Hepatocyte (in vitro differentiated cells): Measurements from ENCODE around the gene CAPN15. TPM values are rescaled to one million over a fixed set of nuclear protein-coding genes. Genes with fewer than 3 reads are reported as not detected.
A peak's percentile ranks its signal among the peaks of the same experiment; 100 is the strongest.

Source experiments
- DNase-seq: peaks from one replicate; pipeline ENCODE4 v3.0.0-alpha.2; 2016; ENCODE audit warnings: low spot score
- H2AFZ ChIP-seq: fragments of 200-600 bp; sonication (generic); 2 replicates; pipeline ENCODE4 v1.6.0; 2016; ENCODE audit warnings: antibody characterized with exemption, mild to moderate bottlenecking
- H3K27ac ChIP-seq: fragments of 200-600 bp; sonication (generic); 2 replicates; pipeline ENCODE4 v1.5.1; 2016; ENCODE audit warnings: mild to moderate bottlenecking
- H3K27me3 ChIP-seq: fragments of 200-600 bp; sonication (generic); 2 replicates; pipeline ENCODE4 v1.6.1; 2016
- H3K36me3 ChIP-seq: fragments of 200-600 bp; sonication (generic); replicated peaks from 2 replicates; pipeline ENCODE4 v1.5.1; 2016; ENCODE audit warnings: low read depth; ENCODE audit not compliant: insufficient read depth
- H3K4me1 ChIP-seq: fragments of 200-600 bp; sonication (generic); 2 replicates; pipeline ENCODE4 v1.5.1; 2016; ENCODE audit warnings: mild to moderate bottlenecking, moderate library complexity; ENCODE audit not compliant: insufficient read depth
- H3K4me2 ChIP-seq: fragments of 200-600 bp; sonication (generic); 2 replicates; pipeline ENCODE4 v1.6.0; 2016
- H3K4me3 ChIP-seq: fragments of 200-600 bp; sonication (generic); 2 replicates; pipeline ENCODE4 v1.5.1; 2016; ENCODE audit warnings: mild to moderate bottlenecking
- H3K79me2 ChIP-seq: fragments of 200-600 bp; sonication (generic); 2 replicates; pipeline ENCODE4 v1.6.0; 2017; ENCODE audit warnings: mild to moderate bottlenecking
- H3K9me2 ChIP-seq: fragments of 200-600 bp; sonication (generic); replicated peaks from 2 replicates; pipeline ENCODE4 v1.6.0; 2017; ENCODE audit warnings: mild to moderate bottlenecking; ENCODE audit not compliant: insufficient read depth
- H3K9me3 ChIP-seq: fragments of 200-600 bp; sonication (generic); 2 replicates; pipeline ENCODE4 v1.5.1; 2016; ENCODE audit warnings: low read depth, mild to moderate bottlenecking
- H4K20me1 ChIP-seq: fragments of 200-600 bp; sonication (generic); 2 replicates; pipeline ENCODE4 v1.6.0; 2016; ENCODE audit warnings: mild to moderate bottlenecking; ENCODE audit not compliant: insufficient read depth, poor library complexity, severe bottlenecking
- CTCF ChIP-seq: fragments of 200-600 bp; sonication (generic); IDR thresholded peaks from 2 replicates; pipeline ENCODE4 v1.5.1; 2016; ENCODE audit warnings: antibody characterized with exemption, mild to moderate bottlenecking; ENCODE audit not compliant: poor library complexity
- EZH2 ChIP-seq: fragments of 200-600 bp; sonication (generic); IDR thresholded peaks from 2 replicates; pipeline ENCODE4 v1.6.1; 2016; ENCODE audit warnings: antibody characterized with exemption, mild to moderate bottlenecking, borderline replicate concordance
- EZH2phosphoT487 ChIP-seq: fragments of 200-600 bp; sonication (generic); IDR thresholded peaks from one replicate; pipeline ENCODE4 v1.6.1; 2018; ENCODE audit warnings: antibody characterized with exemption, mild to moderate bottlenecking, low read depth, moderate library complexity; ENCODE audit not compliant: unreplicated experiment, severe bottlenecking
- WGBS: methylation state at CpG from one replicate; pipeline ENCODE4 v1.1.6; 2016; ENCODE audit warnings: low lambda C conversion rate; ENCODE audit errors: missing lambda C conversion rate; 5-methylcytosine and 5-hydroxymethylcytosine counted together
- polyA plus RNA-seq: library from polyadenylated mRNA; unstranded; fragments of >200 nt; fragmentation: Nextera tagmentation; extraction: Ambion mirVana; gene quantifications from 2 replicates; pipeline ENCODE4 v1.2.1, GENCODE V29; 2016
- total RNA-seq: library from RNA; depleted of rRNA; stranded (reverse); fragments of >200 nt; gene quantifications from 2 replicates; pipeline ENCODE4 v1.2.3, GENCODE V29; 2014

CAPN15 gene
- total and polyA plus RNA-seq, 2 experiments from 2014 or later = 41.7 to 42.7 TPM

- H3K79me2 ChIP-seq = no peaks in the 10 kb centered on the region
- peaks cover 30% of the 10 kb centered on the region for H3K27me3 ChIP-seq
- 94% methylated on average over 26 of the region's 30 CpGs for WGBS
Observed at GRCh38 chr16:563072-563644, 35.6 kb downstream of the CAPN15 start.

GRCh38 chr16:564690-565418 is 37.3 kb downstream of the CAPN15 start:
- peaks cover 38% of the 10 kb centered on the region for H3K4me1 ChIP-seq
- no peak for TF ChIP-seq CTCF
- TF ChIP-seq EZH2phosphoT487 = no peak
- TF ChIP-seq EZH2 = no peak
- no peaks in the 10 kb centered on the region for H3K36me3 ChIP-seq
- peak overlapping the region; percentile 68 for H3K27ac ChIP-seq
- H3K4me2 ChIP-seq = no peak overlapping the region
- H4K20me1 ChIP-seq = no peaks in the 10 kb centered on the region
- no peaks in the 10 kb centered on the region for H3K79me2 ChIP-seq
- H2AFZ ChIP-seq = no peak overlapping the region
- 96% methylated on average over 23 of the region's 42 CpGs for WGBS
- no peaks in the 10 kb centered on the region for H3K9me3 ChIP-seq
- no peak for DNase-seq
- no peak overlapping the region for H3K4me3 ChIP-seq
- H3K27me3 ChIP-seq = peaks cover 13% of the 10 kb centered on the region
- H3K9me2 ChIP-seq = no peaks in the 10 kb centered on the region

More at GRCh38 chr16:563072-563644, 35.6 kb downstream of the CAPN15 start:
- TF ChIP-seq EZH2 (no peak), CTCF (no peak), EZH2phosphoT487 (no peak)
- H3K4me1 ChIP-seq = peaks cover 29% of the 10 kb centered on the region
- H3K4me2 ChIP-seq = no peak overlapping the region
- H3K4me3 ChIP-seq = no peak overlapping the region
- no peak overlapping the region for H3K27ac ChIP-seq
- H4K20me1 ChIP-seq = no peaks in the 10 kb centered on the region
- DNase-seq = no peak
- H3K9me2 ChIP-seq = no peaks in the 10 kb centered on the region
- no peaks in the 10 kb centered on the region for H3K9me3 ChIP-seq
- H2AFZ ChIP-seq = no peak overlapping the region
- H3K36me3 ChIP-seq = no peaks in the 10 kb centered on the region

- no peak overlapping the region for H3K4me3 ChIP-seq
- H4K20me1 ChIP-seq = no peaks in the 10 kb centered on the region
- no peak overlapping the region for H2AFZ ChIP-seq
- peak; percentile 50 for DNase-seq
- no peaks in the 10 kb centered on the region for H3K9me3 ChIP-seq
- peaks cover 38% of the 10 kb centered on the region for H3K4me1 ChIP-seq
- peak overlapping the region; percentile 59 for H3K4me2 ChIP-seq
- H3K9me2 ChIP-seq = no peaks in the 10 kb centered on the region
- TF ChIP-seq CTCF (no peak), EZH2 (no peak), EZH2phosphoT487 (no peak)
- H3K79me2 ChIP-seq = peaks cover 7% of the 10 kb centered on the region
- WGBS = 57% methylated on average over 25 of the region's 35 CpGs
- H3K27me3 ChIP-seq = peaks cover 12% of the 10 kb centered on the region
- H3K36me3 ChIP-seq = no peaks in the 10 kb centered on the region
- peak overlapping the region; percentile 68 for H3K27ac ChIP-seq
Observed at GRCh38 chr16:565419-566330, 38.2 kb downstream of the CAPN15 start.
